GM19463 (cell line): ENCODE data around the gene TYW1.
"Not testable (repeated sequence)": the region's sequence is repeated elsewhere in the genome, so short reads cannot be mapped to it uniquely, and the experiment has no call there.

Source experiments
- ATAC-seq: cut with Tn5 transposase; IDR thresholded peaks from one replicate; pipeline ENCODE4 v1.9.1; 2021; ENCODE audit warnings: mild to moderate bottlenecking, moderate library complexity; ENCODE audit not compliant: unreplicated experiment

TYW1 gene

GRCh38 chr7:66994051-66994450, 2.6 kb upstream of the TYW1 start:
- ATAC-seq: not testable (repeated sequence)

- ATAC-seq: peak; percentile 33
These were observed 2.0 kb upstream of the TYW1 start for GRCh38 chr7:66994691-66995049.

- peak; percentile 60 for ATAC-seq
These were observed 1.4 kb upstream of the TYW1 start, which contains the start of gene SBDS for GRCh38 chr7:66995050-66995776. Gene SBDS (minus strand): TSS chr7:66995586. CDS start chr7:66995417, 169 bp downstream.

GRCh38 chr7:67000601-67001258, 4.1 kb downstream of the TYW1 start:
- ATAC-seq: not testable (repeated sequence)

GRCh38 chr7:67004145-67004544, 7.5 kb downstream of the TYW1 start:
- ATAC-seq: not testable (repeated sequence)

GRCh38 chr7:67006965-67007364, 10.3 kb downstream of the TYW1 start:
- ATAC-seq: no peak

GRCh38 chr7:67008260-67008659, 11.6 kb downstream of the TYW1 start:
- ATAC-seq: no peak

- not testable (repeated sequence) for ATAC-seq
These were observed 13.0 kb downstream of the TYW1 start for GRCh38 chr7:67009677-67010076.

- ATAC-seq: not testable (repeated sequence)
These were observed 17.5 kb downstream of the TYW1 start for GRCh38 chr7:67014076-67014622.

- ATAC-seq: not testable (repeated sequence)
These were observed 21.3 kb downstream of the TYW1 start for GRCh38 chr7:67017971-67018370.

GRCh38 chr7:67018940-67019339, 22.3 kb downstream of the TYW1 start:
- ATAC-seq: no peak

- ATAC-seq: no peak
These were observed 23.1 kb downstream of the TYW1 start for GRCh38 chr7:67019562-67020390.

GRCh38 chr7:67021260-67021659, 24.6 kb downstream of the TYW1 start:
- no peak for ATAC-seq

- no peak for ATAC-seq
These were observed 25.9 kb downstream of the TYW1 start for GRCh38 chr7:67022511-67022910.

- not testable (repeated sequence) for ATAC-seq
These were observed 28.8 kb downstream of the TYW1 start for GRCh38 chr7:67025459-67025858.

GRCh38 chr7:67031685-67032084, 35.1 kb downstream of the TYW1 start:
- ATAC-seq: not testable (repeated sequence)

GRCh38 chr7:67033251-67033650, 36.6 kb downstream of the TYW1 start:
- ATAC-seq: no peak

- not testable (repeated sequence) for ATAC-seq
These were observed 40.1 kb downstream of the TYW1 start for GRCh38 chr7:67036432-67037395.

- ATAC-seq: not testable (repeated sequence)
These were observed 44.2 kb downstream of the TYW1 start for GRCh38 chr7:67040832-67041231.
